Ovary (tissue), 9 donors: ENCODE results near the gene CAPN9. TPM values are rescaled to one million over a fixed set of nuclear protein-coding genes. Genes with fewer than 3 reads are reported as not detected.

Experiments
- DNase-seq, 5 donors: peaks; one replicate each; pipeline ENCODE4 v3.0.0-alpha.2; 2019 to 2020
- H3K27ac ChIP-seq, 2 donors: fragments of 200-600 bp; one replicate each; pipeline versions ENCODE4 v1.5.1 to v1.8.0; 2019 to 2022
- H3K27me3 ChIP-seq: fragments of 200-600 bp; one replicate; pipeline ENCODE4 v1.8.0; 2022
- H3K36me3 ChIP-seq: fragments of 200-600 bp; sonication (generic); one replicate; pipeline ENCODE4 v1.5.1; 2019
- H3K4me1 ChIP-seq: one replicate; pipeline ENCODE4 v1.8.1; 2013; ENCODE audit warnings: mild to moderate bottlenecking, moderate library complexity; ENCODE audit not compliant: insufficient read depth
- H3K4me3 ChIP-seq: fragments of 200-600 bp; sonication (generic); one replicate; pipeline ENCODE4 v1.5.1; 2017
- H3K9me3 ChIP-seq, 2 donors: fragments of 200-600 bp in 1 of 2; sonication (generic) in 1 of 2; one replicate each; pipeline versions ENCODE4 v1.5.1 to v1.8.1; 2013 to 2019; ENCODE audit warnings: mild to moderate bottlenecking in 1 of 2, moderate library complexity in 1 of 2
- CTCF ChIP-seq, 3 donors: fragments of 450-650 bp in 2 of 3; fragments of 200-600 bp in 1 of 3; IDR thresholded peaks; one replicate each; pipeline versions ENCODE4 v1.5.1 to v1.8.0; 2016 to 2022; ENCODE audit warnings: antibody characterized with exemption in 3 of 3, mild to moderate bottlenecking in 1 of 3
- EP300 ChIP-seq: sonication (generic); formaldehyde crosslinking; IDR thresholded peaks from one replicate; pipeline ENCODE4 v1.6.1; 2017; ENCODE audit warnings: antibody characterized with exemption
- POLR2A ChIP-seq: fragments of 450-650 bp; IDR thresholded peaks from one replicate; pipeline ENCODE4 v1.6.1; 2017; ENCODE audit warnings: antibody characterized with exemption, mild to moderate bottlenecking, moderate library complexity
- WGBS, 3 donors: extraction: QIAGEN DNeasy Blood & Tissue Kit in 1 of 3; methylation state at CpG; one replicate each; pipeline versions ENCODE4 v1.1.5 to v1.1.7; 2013 to 2017; 5-methylcytosine and 5-hydroxymethylcytosine counted together
- intact Hi-C, 4 donors: fragments of 100-400 bp; cut with DNase I; formaldehyde crosslinking; loops; one replicate each; pipeline versions ENCODE4 v1.11.0 to v1.15.1; 2022 to 2023
- polyA plus RNA-seq, 2 donors: library from polyadenylated mRNA; stranded (reverse); fragments of 200-250 nt in 1 of 2; fragments of 350-450 nt in 1 of 2; fragmentation: Illumina TruSeq in 1 of 2; extraction: RNeasy Lipid Tissue Mini Kit (QIAGEN cat#74804) in 1 of 2; gene quantifications; one replicate each; pipeline ENCODE4 v1.2.3, GENCODE V29; 2013 to 2014
- total RNA-seq, 7 donors: library from RNA; depleted of rRNA in 2 of 7; stranded (reverse); fragments of >200 nt in 2 of 7; fragmentation: NEBNext Ultra II Directional in 3 of 7; extraction: Animal tissue kit (Norgen Biotek cat#: 25700) in 3 of 7; gene quantifications; one replicate each; pipeline versions ENCODE4 v1.1.0 to v1.2.4, GENCODE V29; 2016 to 2023
- donor health status: DM: no; HTN: no; CAD: no; lungs with moderate emphysema.
- donor health status: DM: no; HTN: no; CAD: no.
- donor health status: Bipolar disorder and iron deficiency.
- donor health status: DM: yes; HTN: yes; CAD: no.
- donor health status: DM: no; HTN: no; CAD: no.
- donor health status: DM: yes; HTN: yes; CAD: no.

CAPN9 gene
- total and polyA plus RNA-seq, 9 donors, result 0.08 to 2.5 (median 0.29) TPM; not detected in 1

GRCh38 chr1:230798491-230798890, 51.3 kb downstream of the CAPN9 start:
- no peaks in the 10 kb centered on the region for H3K9me3 ChIP-seq
- no peak overlapping the region for H3K4me3 ChIP-seq
- H3K27me3 ChIP-seq, result no peaks in the 10 kb centered on the region
- DNase-seq, result no peak
- H3K4me1 ChIP-seq, result no peaks in the 10 kb centered on the region
- TF ChIP-seq CTCF (IDR thresholded peaks at IDR 0.05) (no peak), POLR2A (no peak), EP300 (no peak)
- intact Hi-C loops, result loop anchor here (5.0 kb wide), 4 partner anchors 119 to 414 kb away; partner anchors contain the start of genes ARV1 (in 1 of the 4) and TTC13 (in 1 of the 4)
- no peak overlapping the region for H3K27ac ChIP-seq
- H3K36me3 ChIP-seq, result no peaks in the 10 kb centered on the region
- 79 to 83% (median 80%) methylated on average over 5 of the region's 5 CpGs for WGBS, 3 donors

- 77 to 81% (median 78%) methylated on average over 9 of the region's 9 CpGs for WGBS, 3 donors
- Histone ChIP-seq H3K36me3 (no peaks in the 10 kb centered on the region), H3K4me3 (no peak overlapping the region), H3K27me3 (no peaks in the 10 kb centered on the region), H3K4me1 (no peaks in the 10 kb centered on the region), H3K27ac (no peak overlapping the region), H3K9me3 (no peaks in the 10 kb centered on the region)
- no peak for DNase-seq
- TF ChIP-seq CTCF (IDR thresholded peaks at IDR 0.05) (no peak), EP300 (no peak), POLR2A (no peak)
- intact Hi-C loops, result loop anchor here in 1 of 4 donors (10.0 kb wide), 1 partner anchor 64 kb away; the partner anchor contains the start of gene C1orf198
Measured at GRCh38 chr1:230800891-230801840, 54.0 kb downstream of the CAPN9 start.

GRCh38 chr1:230804396-230804795, 57.2 kb downstream of the CAPN9 start:
- H3K9me3 ChIP-seq, result no peaks in the 10 kb centered on the region
- peaks cover 2% of the 10 kb centered on the region for H3K4me1 ChIP-seq
- H3K27me3 ChIP-seq, result no peaks in the 10 kb centered on the region
- WGBS, 3 donors, result 90 to 91% (median 91%) methylated on average over 2 of the region's 2 CpGs
- intact Hi-C loops, result loop anchor here in 1 of 4 donors (10.0 kb wide), 1 partner anchor 60 kb away; the partner anchor contains the start of gene C1orf198
- H3K4me3 ChIP-seq, result no peak overlapping the region
- TF ChIP-seq CTCF (IDR thresholded peaks at IDR 0.05), result no peak
- TF ChIP-seq POLR2A, result no peak
- TF ChIP-seq EP300, result no peak
- no peak for DNase-seq
- H3K27ac ChIP-seq, result no peak overlapping the region
- no peaks in the 10 kb centered on the region for H3K36me3 ChIP-seq

- Histone ChIP-seq H3K9me3 (no peaks in the 10 kb centered on the region), H3K36me3 (no peaks in the 10 kb centered on the region), H3K27me3 (no peaks in the 10 kb centered on the region), H3K4me3 (no peak overlapping the region), H3K27ac (no peak overlapping the region), H3K4me1 (peaks cover 2% of the 10 kb centered on the region)
- intact Hi-C loops, result loop anchor here in 1 of 4 donors (10.0 kb wide), 1 partner anchor 58 kb away; the partner anchor contains the start of gene C1orf198
- WGBS, 3 donors, result 66 to 72% (median 70%) methylated on average over 2 of the region's 2 CpGs
- TF ChIP-seq EP300, result no peak
- no peak for TF ChIP-seq CTCF (IDR thresholded peaks at IDR 0.05)
- no peak for TF ChIP-seq POLR2A
- no peak for DNase-seq
Measured at GRCh38 chr1:230806552-230806951, 59.4 kb downstream of the CAPN9 start.
